Measurements from ENCODE around the gene BIN2. TPM values are rescaled to one million over a fixed set of nuclear protein-coding genes. Genes with fewer than 3 reads are reported as not detected.

The BIN2 gene
- total and polyA plus RNA-seq, 10 of the 15 experiments (the other 5 are each of a cell fraction or from before 2014, with no cell fraction given): 8.6 to 42.9 (median 32.1) TPM

DNA sequence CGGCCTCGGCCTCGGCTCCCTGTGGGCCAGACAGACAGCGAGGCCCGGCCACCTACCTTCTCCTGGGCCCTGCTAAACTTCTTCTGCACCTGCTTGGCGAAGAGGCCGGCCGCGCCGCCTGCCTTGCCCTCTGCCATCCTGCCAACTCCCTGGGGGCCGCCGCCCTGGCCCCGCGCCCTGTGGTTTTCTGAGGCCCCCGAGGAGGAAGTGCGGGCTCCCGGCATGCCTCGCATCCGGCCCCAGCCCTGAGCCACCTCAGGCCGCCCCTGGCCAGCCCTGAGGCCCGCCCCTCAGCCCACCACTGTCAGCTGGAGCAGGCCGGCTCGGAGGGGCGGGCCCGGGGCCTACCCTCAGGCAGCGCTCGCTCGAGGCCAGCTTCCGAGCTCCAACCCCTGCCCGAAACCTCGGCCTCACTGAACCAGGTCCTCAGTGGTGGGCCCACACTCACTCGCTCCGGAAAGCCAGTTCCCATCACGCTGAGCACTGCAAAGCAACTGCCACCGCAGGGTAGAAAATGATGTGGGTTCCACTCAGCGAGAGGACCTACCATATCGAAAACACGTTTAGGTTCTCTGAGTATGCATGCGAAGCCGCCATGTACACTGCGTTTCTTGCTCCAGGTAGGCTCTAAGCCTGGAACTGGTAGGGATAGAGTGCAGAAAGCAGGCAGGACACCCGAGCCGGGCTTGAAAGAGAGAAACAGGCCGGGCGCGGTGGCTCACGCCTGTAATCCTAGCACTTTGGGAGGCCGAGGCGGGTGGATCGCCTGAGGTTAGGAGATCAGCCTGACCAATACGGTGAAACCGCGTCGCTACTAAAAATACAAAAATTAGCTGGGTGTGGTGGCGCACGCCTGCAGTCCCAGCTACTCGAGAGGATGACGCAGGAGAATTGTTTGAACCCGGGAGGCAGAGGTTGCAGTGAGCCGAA is at the start of gene BIN2 (continued):
- TF ChIP-seq USF2 (IDR thresholded peaks at IDR 0.05; ENCODE audit: borderline replicate concordance, low read depth, low read length) (no peak; the same call in 1 of the 2 replicates), ZNF274 (IDR thresholded peaks at IDR 0.05; ENCODE audit: insufficient read depth, insufficient read length) (no peak), CEBPB (IDR thresholded peaks at IDR 0.05; ENCODE audit: borderline replicate concordance in 1 of 2, low read depth in 2 of 2, low read length in 2 of 2) (no peak), EED (IDR thresholded peaks at IDR 0.05; ENCODE audit: low read depth) (peak; percentile 41; the same call in 1 of the 2 replicates), FOXK2 (IDR thresholded peaks at IDR 0.05) (no peak), ETV6 (conservative IDR thresholded peaks at IDR 0.05 in 1 of 2, IDR thresholded peaks at IDR 0.05 in 1 of 2; ENCODE audit: borderline replicate concordance in 1 of 2, low read depth in 1 of 2) (peak in 1 of 2 experiments; percentile 65; a peak in 1 of 4 replicates), CHD4 (IDR thresholded peaks at IDR 0.05) (no peak), NFYB (IDR thresholded peaks at IDR 0.05; ENCODE audit: insufficient read depth, low read depth, low read length) (no peak), PAX8 (IDR thresholded peaks at IDR 0.05) (no peak), YBX1 (IDR thresholded peaks at IDR 0.05) (no peak), RELA (IDR thresholded peaks at IDR 0.05; ENCODE audit: borderline replicate concordance, partially characterized antibody) (no peak), IKZF2 (IDR thresholded peaks at IDR 0.05) (peak; percentile 48 to 53; a peak in 3 of 4 replicates), DPF2 (IDR thresholded peaks at IDR 0.05) (peak; percentile 92), SRF (IDR thresholded peaks at IDR 0.05; ENCODE audit: low read depth in 2 of 2, low read length in 2 of 2) (no peak), POLR2AphosphoS5 (IDR thresholded peaks at IDR 0.05; ENCODE audit: low read length) (peak; percentile 61; the same call in 1 of the 2 replicates), HDAC2 (IDR thresholded peaks at IDR 0.05) (no peak), SUZ12 (IDR thresholded peaks at IDR 0.05; ENCODE audit: unreplicated experiment) (no peak), WRNIP1 (IDR thresholded peaks at IDR 0.05; ENCODE audit: borderline replicate concordance, low read depth, low read length) (no peak), SMAD1 (IDR thresholded peaks at IDR 0.05; ENCODE audit: low read depth, partially characterized antibody) (no peak), LARP7 (IDR thresholded peaks at IDR 0.05) (peak; percentile 52; the same call in 1 of the 2 replicates), FOS (IDR thresholded peaks at IDR 0.05; ENCODE audit: borderline replicate concordance, extremely low read depth, insufficient read length) (no peak), HCFC1 (IDR thresholded peaks at IDR 0.05; ENCODE audit: low read length) (no peak; the same call in 1 of the 2 replicates), CBX5 (IDR thresholded peaks at IDR 0.05; ENCODE audit: low read depth) (0 out of 2 replicates have a peak, but pooled peaks have one; percentile 58), RELB (IDR thresholded peaks at IDR 0.05; ENCODE audit: low read depth) (no peak)
- TF ChIP-seq, protein P1, sequence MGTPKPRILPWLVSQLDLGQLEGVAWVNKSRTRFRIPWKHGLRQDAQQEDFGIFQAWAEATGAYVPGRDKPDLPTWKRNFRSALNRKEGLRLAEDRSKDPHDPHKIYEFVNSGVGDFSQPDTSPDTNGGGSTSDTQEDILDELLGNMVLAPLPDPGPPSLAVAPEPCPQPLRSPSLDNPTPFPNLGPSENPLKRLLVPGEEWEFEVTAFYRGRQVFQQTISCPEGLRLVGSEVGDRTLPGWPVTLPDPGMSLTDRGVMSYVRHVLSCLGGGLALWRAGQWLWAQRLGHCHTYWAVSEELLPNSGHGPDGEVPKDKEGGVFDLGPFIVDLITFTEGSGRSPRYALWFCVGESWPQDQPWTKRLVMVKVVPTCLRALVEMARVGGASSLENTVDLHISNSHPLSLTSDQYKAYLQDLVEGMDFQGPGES (IDR thresholded peaks at IDR 0.05): no peak
